ENCODE measurements around the gene DPP8.

The DPP8 gene

GRCh38 chr15:65393557-65393956 lies 123.9 kb downstream of the DPP8 start:
- no peaks in the 10 kb centered on the region for H4K20me1 ChIP-seq (ENCODE audit: insufficient read depth, low read length)
- no peaks in the 10 kb centered on the region for H3K79me2 ChIP-seq (ENCODE audit: insufficient read depth, low read length)
- H3K4me3 ChIP-seq (ENCODE audit: low read depth in 1 of 2, low read length in 2 of 2) = no peak overlapping the region
- H3K36me3 ChIP-seq (ENCODE audit: insufficient read depth, low read length) = no peaks in the 10 kb centered on the region
- H3K27me3 ChIP-seq (ENCODE audit: insufficient read depth, low read length, poor library complexity) = peaks cover 23% of the 10 kb centered on the region
- no peak overlapping the region for H2AFZ ChIP-seq (ENCODE audit: low read depth, low read length)
- no peak for TF ChIP-seq EZH2 (IDR thresholded peaks at IDR 0.05; ENCODE audit: borderline replicate concordance, low read depth, low read length, severe bottlenecking)
- TF ChIP-seq CTCF (IDR thresholded peaks at IDR 0.05; ENCODE audit: borderline replicate concordance, extremely low read depth, low read length, poor library complexity, severe bottlenecking) = no peak
- no peak overlapping the region for H3K27ac ChIP-seq (ENCODE audit: low read length)
- H3K4me1 ChIP-seq (ENCODE audit: insufficient read depth, low read length) = no peaks in the 10 kb centered on the region
- DNase-seq (no peak), ATAC-seq (ENCODE audit: insufficient read depth, low read depth) (no peak)
- H3K4me2 ChIP-seq (ENCODE audit: insufficient read depth, low read length) = no peak overlapping the region
- no peak overlapping the region for H3K9ac ChIP-seq (ENCODE audit: low read depth, low read length)
- H3K9me3 ChIP-seq (ENCODE audit: insufficient read depth, low read length, severe bottlenecking) = no peaks in the 10 kb centered on the region

GRCh38 chr15:65393091-65393490 lies 124.4 kb downstream of the DPP8 start:
- no peak overlapping the region for H3K4me3 ChIP-seq (ENCODE audit: low read depth in 1 of 2, low read length in 2 of 2)
- H3K27ac ChIP-seq (ENCODE audit: low read length) = no peak overlapping the region
- no peaks in the 10 kb centered on the region for H3K9me3 ChIP-seq (ENCODE audit: insufficient read depth, low read length, severe bottlenecking)
- H3K79me2 ChIP-seq (ENCODE audit: insufficient read depth, low read length) = no peaks in the 10 kb centered on the region
- no peaks in the 10 kb centered on the region for H4K20me1 ChIP-seq (ENCODE audit: insufficient read depth, low read length)
- H3K9ac ChIP-seq (ENCODE audit: low read depth, low read length) = no peak overlapping the region
- ATAC-seq (ENCODE audit: insufficient read depth, low read depth) (no peak), DNase-seq (no peak)
- peaks cover 23% of the 10 kb centered on the region for H3K27me3 ChIP-seq (ENCODE audit: insufficient read depth, low read length, poor library complexity)
- no peak overlapping the region for H3K4me2 ChIP-seq (ENCODE audit: insufficient read depth, low read length)
- H3K4me1 ChIP-seq (ENCODE audit: insufficient read depth, low read length) = no peaks in the 10 kb centered on the region
- TF ChIP-seq CTCF (IDR thresholded peaks at IDR 0.05; ENCODE audit: borderline replicate concordance, extremely low read depth, low read length, poor library complexity, severe bottlenecking) (no peak), EZH2 (IDR thresholded peaks at IDR 0.05; ENCODE audit: borderline replicate concordance, low read depth, low read length, severe bottlenecking) (no peak)
- no peak overlapping the region for H2AFZ ChIP-seq (ENCODE audit: low read depth, low read length)
- no peaks in the 10 kb centered on the region for H3K36me3 ChIP-seq (ENCODE audit: insufficient read depth, low read length)

Data from DND-41 (cell line).